HEK293 (cell line): ENCODE results near the gene CFAP46.

Experiments used
- CTCF ChIA-PET: fragments of 350-600 bp; formaldehyde crosslinking; extraction: SDS; loops from one replicate; lab custom pipeline; 2021; ENCODE audit warnings: antibody characterized with exemption; lab: Yijun Ruan, JAX
- POLR2A ChIA-PET: fragments of 300-600 bp; formaldehyde crosslinking; extraction: SDS; loops from one replicate; lab custom pipeline; 2020; ENCODE audit warnings: antibody characterized with exemption, inconsistent platforms; lab: Yijun Ruan, JAX
- H3K27ac ChIP-seq: fragments of 200-500 bp; sonication (Bioruptor generic); 2 replicates; pipeline ENCODE4 v1.5.1; 2014; ENCODE audit warnings: low read depth, low read length, control low read depth, inconsistent platforms; ENCODE audit errors: extremely low read depth
- H3K36me3 ChIP-seq, 2 experiments: fragments of 200-500 bp in 1 of 2; sonication (Bioruptor generic) in 1 of 2; 1 replicate in 1 of 2; 2 replicates in 1 of 2; pipeline ENCODE4 v1.5.1; 2014 to 2017; ENCODE audit warnings: inconsistent platforms in 2 of 2, low read length in 2 of 2; ENCODE audit not compliant: control insufficient read depth in 2 of 2, insufficient read depth in 1 of 2
- H3K4me1 ChIP-seq: fragments of 200-500 bp; sonication (Bioruptor generic); 2 replicates; pipeline ENCODE4 v1.5.1; 2014; ENCODE audit warnings: mild to moderate bottlenecking, low read length, inconsistent platforms; ENCODE audit not compliant: control insufficient read depth, insufficient read depth
- H3K4me3 ChIP-seq: 2 replicates; pipeline ENCODE4 v1.5.1; 2011; ENCODE audit warnings: low read depth, mild to moderate bottlenecking, control low read depth, low read length, moderate library complexity
- H3K9me3 ChIP-seq: fragments of 200-500 bp; sonication (Bioruptor generic); 2 replicates; pipeline ENCODE4 v1.5.1; 2014; ENCODE audit warnings: low read depth, low read length, inconsistent platforms; ENCODE audit not compliant: control insufficient read depth, insufficient read depth
- GLI2 ChIP-seq: fragments of 450-650 bp; formaldehyde crosslinking; IDR thresholded peaks from 2 replicates; pipeline ENCODE4; 2017; ENCODE audit warnings: missing biosample characterization, missing genetic modification characterization, low read depth, borderline replicate concordance
- KLF1 ChIP-seq: fragments of 450-650 bp; formaldehyde crosslinking; IDR thresholded peaks from 2 replicates; pipeline ENCODE4 v1.5.1; 2016; ENCODE audit warnings: missing biosample characterization, missing genetic modification characterization
- MEIS1 ChIP-seq: sonication (generic); formaldehyde crosslinking; IDR thresholded peaks from 2 replicates; pipeline ENCODE4 v1.8.1; 2022; ENCODE audit warnings: missing genetic modification reagents, mild to moderate bottlenecking, borderline replicate concordance
- OVOL3 ChIP-seq: fragments of 450-650 bp; formaldehyde crosslinking; IDR thresholded peaks from 2 replicates; pipeline ENCODE4 v1.5.1; 2016; ENCODE audit warnings: missing biosample characterization, missing genetic modification characterization
- REPIN1 ChIP-seq: fragments of 450-650 bp; formaldehyde crosslinking; IDR thresholded peaks from 2 replicates; pipeline ENCODE4 v1.5.1; 2017; ENCODE audit warnings: missing biosample characterization, missing genetic modification characterization, low read depth
- SCRT2 ChIP-seq: fragments of 450-650 bp; formaldehyde crosslinking; IDR thresholded peaks from 2 replicates; pipeline ENCODE4 v1.5.1; 2016; ENCODE audit warnings: missing biosample characterization, missing genetic modification characterization
- ZFHX2 ChIP-seq: fragments of 450-650 bp; formaldehyde crosslinking; conservative IDR thresholded peaks from 2 replicates; pipeline ENCODE4 v1.5.1; 2016; ENCODE audit warnings: missing biosample characterization, missing genetic modification characterization
- ZNF112 ChIP-seq: fragments of 450-650 bp; formaldehyde crosslinking; IDR thresholded peaks from 2 replicates; pipeline ENCODE4 v1.5.0; 2017; ENCODE audit warnings: missing biosample characterization, missing genetic modification characterization
- ZNF184 ChIP-seq: fragments of 450-650 bp; IDR thresholded peaks from 2 replicates; pipeline ENCODE4 v1.5.1; 2018; ENCODE audit warnings: missing biosample characterization, mild to moderate bottlenecking, missing genetic modification characterization
- ZNF274 ChIP-seq, 2 experiments: fragments of 200-500 bp in 1 of 2; fragments of 450-650 bp in 1 of 2; sonication (Bioruptor generic) in 1 of 2; formaldehyde crosslinking in 1 of 2; IDR thresholded peaks; 2 replicates each; pipeline versions ENCODE4 v1.5.1 to v1.6.1; 2014 to 2016; ENCODE audit warnings: borderline replicate concordance in 1 of 2, inconsistent platforms in 1 of 2, low read length in 1 of 2, missing biosample characterization in 1 of 2, missing genetic modification characterization in 1 of 2
- ZNF302 ChIP-seq: fragments of 450-650 bp; formaldehyde crosslinking; IDR thresholded peaks from 2 replicates; pipeline ENCODE4 v1.5.1; 2016; ENCODE audit warnings: missing biosample characterization, missing genetic modification characterization, low read depth
- ZNF354C ChIP-seq: fragments of 450-650 bp; formaldehyde crosslinking; IDR thresholded peaks from 2 replicates; pipeline ENCODE4 v1.5.1; 2016; ENCODE audit warnings: missing biosample characterization, missing genetic modification characterization, low read depth, borderline replicate concordance
- ZNF366 ChIP-seq: fragments of 450-650 bp; formaldehyde crosslinking; conservative IDR thresholded peaks from 2 replicates; pipeline ENCODE4 v1.5.1; 2016; ENCODE audit warnings: missing biosample characterization, missing genetic modification characterization
- ZNF37A ChIP-seq: fragments of 450-650 bp; IDR thresholded peaks from 2 replicates; pipeline ENCODE4 v1.5.1; 2018; ENCODE audit warnings: missing biosample characterization, missing genetic modification characterization
- ZNF501 ChIP-seq: fragments of 450-650 bp; formaldehyde crosslinking; IDR thresholded peaks from 2 replicates; pipeline ENCODE4 v1.5.1; 2016; ENCODE audit warnings: missing biosample characterization, missing genetic modification characterization
- ZNF521 ChIP-seq: fragments of 450-650 bp; formaldehyde crosslinking; IDR thresholded peaks from 2 replicates; pipeline ENCODE4 v1.5.1; 2017; ENCODE audit warnings: missing biosample characterization, mild to moderate bottlenecking, missing genetic modification characterization
- ZNF580 ChIP-seq: fragments of 450-650 bp; formaldehyde crosslinking; IDR thresholded peaks from 2 replicates; pipeline ENCODE4 v1.5.1; 2016; ENCODE audit warnings: missing biosample characterization, missing genetic modification characterization
- ZNF629 ChIP-seq: fragments of 450-650 bp; formaldehyde crosslinking; IDR thresholded peaks from 2 replicates; pipeline ENCODE4 v1.5.1; 2017; ENCODE audit warnings: missing biosample characterization, missing genetic modification characterization
- ZNF670 ChIP-seq: fragments of 450-650 bp; formaldehyde crosslinking; IDR thresholded peaks from 2 replicates; pipeline ENCODE4 v1.5.1; 2016; ENCODE audit warnings: missing biosample characterization, missing genetic modification characterization, low read depth
- TF ChIP-seq, protein P1 (sequence below): sonication (generic); formaldehyde crosslinking; IDR thresholded peaks from 2 replicates; pipeline ENCODE4 v1.8.1; 2022; ENCODE audit warnings: mild to moderate bottlenecking, moderate library complexity, missing genetic modification reagents
- TF ChIP-seq, protein P2 (sequence below): fragments of 450-650 bp; formaldehyde crosslinking; IDR thresholded peaks from 2 replicates; pipeline ENCODE4 v1.5.1; 2016; ENCODE audit warnings: missing biosample characterization, missing genetic modification characterization
- TF ChIP-seq, protein P3 (sequence below): fragments of 450-650 bp; formaldehyde crosslinking; IDR thresholded peaks from 2 replicates; pipeline ENCODE4 v1.5.1; 2017; ENCODE audit warnings: missing biosample characterization, missing genetic modification characterization

The CFAP46 gene

DNA sequence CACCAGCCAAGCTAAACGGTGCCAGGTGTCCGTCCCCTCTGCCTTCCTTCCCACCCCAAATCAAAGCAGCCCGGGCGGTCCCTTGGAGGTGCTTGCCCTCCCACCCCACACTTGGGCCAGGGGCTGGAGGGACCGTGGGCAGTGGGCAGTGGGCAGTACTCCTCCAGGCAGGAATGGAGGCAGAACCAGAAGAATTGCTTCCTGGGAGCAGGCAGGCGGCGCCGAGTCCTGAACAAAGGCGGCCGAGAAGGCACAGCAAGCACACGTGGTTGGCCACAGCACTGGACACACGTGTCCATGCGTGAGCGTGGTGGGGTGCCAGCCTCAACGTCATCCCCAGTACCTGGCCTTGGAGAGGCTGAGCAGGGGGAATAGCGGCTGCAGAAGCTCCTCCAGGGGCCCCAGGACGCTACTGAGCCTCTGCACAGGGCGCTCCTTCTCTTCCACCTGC is 108.0 kb downstream of the CFAP46 start:
- Histone ChIP-seq H3K36me3 (no peaks in the 10 kb centered on the region), H3K4me3 (no peak overlapping the region), H3K4me1 (no peaks in the 10 kb centered on the region), H3K27ac (no peak overlapping the region), H3K9me3 (no peaks in the 10 kb centered on the region)
- TF ChIP-seq ZNF112 (tag by site-specific recombination): no peak
- no peak for TF ChIP-seq MEIS1 (CRISPR knock-in tag)
- TF ChIP-seq ZNF580 (tag by site-specific recombination): no peak
- TF ChIP-seq SCRT2 (tag by site-specific recombination): no peak
- TF ChIP-seq ZNF274 (IDR thresholded peaks at IDR 0.05; ENCODE audit: low read length): no peak
- no peak for TF ChIP-seq ZNF274 (tag by site-specific recombination; IDR thresholded peaks at IDR 0.05; ENCODE audit: borderline replicate concordance)
- TF ChIP-seq REPIN1 (tag by site-specific recombination): no peak
- TF ChIP-seq GLI2 (tag by site-specific recombination): no peak
- TF ChIP-seq ZNF302: no peak
- no peak for TF ChIP-seq ZNF184
- no peak for TF ChIP-seq ZNF354C (tag by site-specific recombination)
- CTCF ChIA-PET: interaction anchor here (0.7 kb wide), 1 partner anchor 104 kb away, joined by 3 read pairs; no protein-coding TSS in a partner anchor
- POLR2A ChIA-PET: no interaction called here

DNA sequence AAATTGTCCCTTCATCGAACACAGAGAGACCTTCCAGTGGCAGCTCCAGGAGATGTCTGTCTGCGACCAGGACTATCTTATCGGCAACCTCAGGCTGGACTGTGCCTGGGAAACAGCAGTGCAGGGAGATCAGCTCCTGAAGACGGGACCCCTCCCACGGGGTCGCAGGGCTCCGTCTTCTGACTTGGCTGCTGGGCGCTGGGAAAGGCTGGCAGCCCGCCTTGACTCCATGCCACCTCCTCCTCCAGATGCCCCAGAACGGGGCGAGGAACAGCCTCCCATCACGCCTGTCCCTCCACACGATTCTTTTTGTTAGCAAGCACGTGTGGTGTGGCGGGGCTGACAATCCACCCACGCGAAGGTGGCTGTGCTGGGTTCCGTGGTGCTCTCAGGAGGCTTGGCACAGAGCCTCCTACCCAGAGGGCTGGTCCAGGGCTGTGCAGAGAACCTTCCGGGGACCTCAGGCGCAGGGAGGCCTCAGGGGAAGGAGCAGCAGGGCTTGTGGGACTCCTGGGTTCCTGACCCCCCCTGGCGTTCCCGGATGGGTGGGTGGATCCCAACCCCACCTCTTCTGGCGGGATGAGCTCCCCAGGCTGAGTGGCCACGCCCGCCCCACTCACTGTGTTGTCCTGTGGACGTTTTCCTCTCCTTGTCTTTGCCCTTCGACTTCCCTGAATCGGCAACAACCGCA is 108.8 kb downstream of the CFAP46 start:
- ChIA-PET CTCF (no interaction called here), POLR2A (no interaction called here)
- Histone ChIP-seq H3K36me3 (no peaks in the 10 kb centered on the region), H3K9me3 (no peaks in the 10 kb centered on the region), H3K4me1 (no peaks in the 10 kb centered on the region), H3K4me3 (no peak overlapping the region), H3K27ac (no peak overlapping the region)
- TF ChIP-seq, protein P1, sequence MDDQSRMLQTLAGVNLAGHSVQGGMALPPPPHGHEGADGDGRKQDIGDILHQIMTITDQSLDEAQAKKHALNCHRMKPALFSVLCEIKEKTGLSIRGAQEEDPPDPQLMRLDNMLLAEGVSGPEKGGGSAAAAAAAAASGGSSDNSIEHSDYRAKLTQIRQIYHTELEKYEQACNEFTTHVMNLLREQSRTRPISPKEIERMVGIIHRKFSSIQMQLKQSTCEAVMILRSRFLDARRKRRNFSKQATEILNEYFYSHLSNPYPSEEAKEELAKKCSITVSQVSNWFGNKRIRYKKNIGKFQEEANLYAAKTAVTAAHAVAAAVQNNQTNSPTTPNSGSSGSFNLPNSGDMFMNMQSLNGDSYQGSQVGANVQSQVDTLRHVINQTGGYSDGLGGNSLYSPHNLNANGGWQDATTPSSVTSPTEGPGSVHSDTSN: no peak
- TF ChIP-seq KLF1 (tag by site-specific recombination): peak; percentile 75
- TF ChIP-seq, protein P2, sequence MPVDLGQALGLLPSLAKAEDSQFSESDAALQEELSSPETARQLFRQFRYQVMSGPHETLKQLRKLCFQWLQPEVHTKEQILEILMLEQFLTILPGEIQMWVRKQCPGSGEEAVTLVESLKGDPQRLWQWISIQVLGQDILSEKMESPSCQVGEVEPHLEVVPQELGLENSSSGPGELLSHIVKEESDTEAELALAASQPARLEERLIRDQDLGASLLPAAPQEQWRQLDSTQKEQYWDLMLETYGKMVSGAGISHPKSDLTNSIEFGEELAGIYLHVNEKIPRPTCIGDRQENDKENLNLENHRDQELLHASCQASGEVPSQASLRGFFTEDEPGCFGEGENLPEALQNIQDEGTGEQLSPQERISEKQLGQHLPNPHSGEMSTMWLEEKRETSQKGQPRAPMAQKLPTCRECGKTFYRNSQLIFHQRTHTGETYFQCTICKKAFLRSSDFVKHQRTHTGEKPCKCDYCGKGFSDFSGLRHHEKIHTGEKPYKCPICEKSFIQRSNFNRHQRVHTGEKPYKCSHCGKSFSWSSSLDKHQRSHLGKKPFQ: no peak
- no peak for TF ChIP-seq ZNF521
- peak; percentile 27 for TF ChIP-seq ZFHX2 (tag by site-specific recombination)
- no peak for TF ChIP-seq ZNF670 (tag by site-specific recombination)
- no peak for TF ChIP-seq GLI2 (tag by site-specific recombination)
- no peak for TF ChIP-seq OVOL3 (tag by site-specific recombination)
- TF ChIP-seq, protein P3, sequence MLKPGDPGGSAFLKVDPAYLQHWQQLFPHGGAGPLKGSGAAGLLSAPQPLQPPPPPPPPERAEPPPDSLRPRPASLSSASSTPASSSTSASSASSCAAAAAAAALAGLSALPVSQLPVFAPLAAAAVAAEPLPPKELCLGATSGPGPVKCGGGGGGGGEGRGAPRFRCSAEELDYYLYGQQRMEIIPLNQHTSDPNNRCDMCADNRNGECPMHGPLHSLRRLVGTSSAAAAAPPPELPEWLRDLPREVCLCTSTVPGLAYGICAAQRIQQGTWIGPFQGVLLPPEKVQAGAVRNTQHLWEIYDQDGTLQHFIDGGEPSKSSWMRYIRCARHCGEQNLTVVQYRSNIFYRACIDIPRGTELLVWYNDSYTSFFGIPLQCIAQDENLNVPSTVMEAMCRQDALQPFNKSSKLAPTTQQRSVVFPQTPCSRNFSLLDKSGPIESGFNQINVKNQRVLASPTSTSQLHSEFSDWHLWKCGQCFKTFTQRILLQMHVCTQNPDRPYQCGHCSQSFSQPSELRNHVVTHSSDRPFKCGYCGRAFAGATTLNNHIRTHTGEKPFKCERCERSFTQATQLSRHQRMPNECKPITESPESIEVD (tag by site-specific recombination): no peak
- TF ChIP-seq ZNF366 (tag by site-specific recombination): no peak
- TF ChIP-seq ZNF501: no peak
- TF ChIP-seq ZNF629 (tag by site-specific recombination): no peak
- no peak for TF ChIP-seq ZNF37A (tag by site-specific recombination)
